ENCODE data around the gene SMYD1. TPM values are rescaled to one million over a fixed set of nuclear protein-coding genes. Genes with fewer than 3 reads are reported as not detected.
A peak's percentile ranks its signal among the peaks of the same experiment; 100 is the strongest.

SMYD1 gene
- total RNA-seq, 3 donors from 2014 or later: 1.0 to 10.7 TPM; not detected in 1

- DNase-seq: peak; percentile 66 to 70 (median 68)
- TF ChIP-seq CTCF (IDR thresholded peaks at IDR 0.05): no peak
- H3K36me3 ChIP-seq (ENCODE audit: low read depth): no peaks in the 10 kb centered on the region
- peaks cover 35% of the 10 kb centered on the region for H3K4me1 ChIP-seq (ENCODE audit: low read depth)
- no peaks in the 10 kb centered on the region for H3K9me3 ChIP-seq
- no peak overlapping the region for H3K4me3 ChIP-seq
- intact Hi-C loops (cut with DNase I, micrococcal nuclease): no loop called here
- ATAC-seq: peak; percentile 56
Observed at GRCh38 chr2:88131201-88131998, 63.8 kb downstream of the SMYD1 start.

- ATAC-seq: no peak
- TF ChIP-seq CTCF (IDR thresholded peaks at IDR 0.05): no peak
- no peaks in the 10 kb centered on the region for H3K36me3 ChIP-seq (ENCODE audit: low read depth)
- H3K9me3 ChIP-seq: no peaks in the 10 kb centered on the region
- intact Hi-C loops (cut with DNase I, micrococcal nuclease): no loop called here
- DNase-seq: no peak
- H3K4me3 ChIP-seq: no peak overlapping the region
- peaks cover 35% of the 10 kb centered on the region for H3K4me1 ChIP-seq (ENCODE audit: low read depth)
Observed at GRCh38 chr2:88131999-88132368, 64.4 kb downstream of the SMYD1 start.

- Histone ChIP-seq H3K36me3 (ENCODE audit: low read depth) (no peaks in the 10 kb centered on the region), H3K4me1 (ENCODE audit: low read depth) (peaks cover 31% of the 10 kb centered on the region), H3K4me3 (no peak overlapping the region), H3K9me3 (no peaks in the 10 kb centered on the region)
- ATAC-seq (no peak), DNase-seq (no peak)
- intact Hi-C loops (cut with DNase I, micrococcal nuclease): no loop called here
- no peak for TF ChIP-seq CTCF (IDR thresholded peaks at IDR 0.05)
Observed at GRCh38 chr2:88133875-88134274, 66.2 kb downstream of the SMYD1 start.

- intact Hi-C loops (cut with DNase I, micrococcal nuclease): no loop called here
- H3K36me3 ChIP-seq (ENCODE audit: low read depth): no peaks in the 10 kb centered on the region
- no peak for ATAC-seq
Observed at GRCh38 chr2:88136817-88137216, 69.2 kb downstream of the SMYD1 start.

GRCh38 chr2:88137833-88138232 is 70.2 kb downstream of the SMYD1 start:
- intact Hi-C loops (cut with DNase I, micrococcal nuclease): no loop called here
- Histone ChIP-seq H3K4me1 (ENCODE audit: low read depth) (no peaks in the 10 kb centered on the region), H3K4me3 (no peak overlapping the region), H3K36me3 (ENCODE audit: low read depth) (no peaks in the 10 kb centered on the region), H3K9me3 (peaks cover 3% of the 10 kb centered on the region)
- TF ChIP-seq CTCF (IDR thresholded peaks at IDR 0.05): no peak
- DNase-seq (no peak), ATAC-seq (no peak)

More at GRCh38 chr2:88136817-88137216, 69.2 kb downstream of the SMYD1 start:
- Histone ChIP-seq H3K4me1 (ENCODE audit: low read depth) (peaks cover 8% of the 10 kb centered on the region), H3K4me3 (no peak overlapping the region), H3K9me3 (no peaks in the 10 kb centered on the region)
- no peak for DNase-seq
- TF ChIP-seq CTCF (IDR thresholded peaks at IDR 0.05): no peak
